Bronchial epithelial cell (primary cell): ENCODE results near the gene CTBP1. TPM values are rescaled to one million over a fixed set of nuclear protein-coding genes. Genes with fewer than 3 reads are reported as not detected.

Experiments
- DNase-seq: peaks from one replicate; pipeline ENCODE4 v3.0.0-alpha.2; 2010; ENCODE audit warnings: low read depth
- FAIRE-seq: peaks from 2 replicates; lab custom pipeline; 2011; peaks lifted over from hg19 to GRCh38; lab: Jason Lieb, UNC
- H3K27me3 ChIP-seq: 2 replicates; pipeline ENCODE4 v1.5.1; 2011; ENCODE audit warnings: low read length; ENCODE audit not compliant: control insufficient read depth, insufficient read depth
- H3K36me3 ChIP-seq: 2 replicates; pipeline ENCODE4 v1.5.1; 2011; ENCODE audit warnings: low read length; ENCODE audit not compliant: control insufficient read depth, insufficient read depth
- H3K4me3 ChIP-seq: 2 replicates; pipeline ENCODE4 v1.5.1; 2011; ENCODE audit warnings: mild to moderate bottlenecking, low read depth, low read length, control low read depth
- CTCF ChIP-seq: IDR thresholded peaks from 2 replicates; pipeline ENCODE4 v1.5.1; 2011; ENCODE audit warnings: mild to moderate bottlenecking, moderate library complexity, low read length, control low read depth, inconsistent platforms; ENCODE audit not compliant: insufficient read depth, severe bottlenecking
- total RNA-seq: library from RNA; depleted of rRNA; stranded (reverse); fragments of >200 nt; gene quantifications from 2 replicates; pipeline ENCODE4 v1.2.1, GENCODE V29; 2014

The CTBP1 gene
- total RNA-seq, 1 donor from 2014 or later = 173 TPM

GRCh38 chr4:1164956-1165545, 83.9 kb downstream of the CTBP1 start:
- no peaks in the 10 kb centered on the region for H3K36me3 ChIP-seq
- FAIRE-seq (no peak), DNase-seq (no peak)
- no peak for TF ChIP-seq CTCF
- H3K4me3 ChIP-seq = no peak overlapping the region
- H3K27me3 ChIP-seq = peaks cover 14% of the 10 kb centered on the region

- no peak for DNase-seq
- Histone ChIP-seq H3K36me3 (no peaks in the 10 kb centered on the region), H3K4me3 (no peak overlapping the region), H3K27me3 (peaks cover 12% of the 10 kb centered on the region)
- TF ChIP-seq CTCF = no peak
- no peak for FAIRE-seq
Observed at GRCh38 chr4:1164444-1164843, 84.5 kb downstream of the CTBP1 start.

GRCh38 chr4:1164040-1164439, 84.9 kb downstream of the CTBP1 start:
- Histone ChIP-seq H3K4me3 (no peak overlapping the region), H3K36me3 (no peaks in the 10 kb centered on the region), H3K27me3 (peaks cover 11% of the 10 kb centered on the region)
- DNase-seq (no peak), FAIRE-seq (no peak)
- no peak for TF ChIP-seq CTCF

Other genes with a start within 250 kb of the CTBP1 start
- gene FGFRL1, start 237.5 kb downstream of the CTBP1 start, total RNA-seq = 14.2 and 14.7 TPM in 2 replicates
- under 0.01 and 0.64 TPM in 2 replicates for gene RNF212, start 135.6 kb downstream of the CTBP1 start, total RNA-seq
- 5.4 and 6.3 TPM in 2 replicates for gene SPON2, start 76.5 kb downstream of the CTBP1 start, total RNA-seq
- gene MAEA, start 40.8 kb upstream of the CTBP1 start, total RNA-seq = 44.8 and 46.1 TPM in 2 replicates
- gene UVSSA, start 98.1 kb upstream of the CTBP1 start, total RNA-seq = 6.9 and 8.2 TPM in 2 replicates
- gene NKX1-1, start 157.3 kb upstream of the CTBP1 start, total RNA-seq = not detected in 2 replicates